Activated CD4-positive, alpha-beta T cell treated with anti-CD3 and anti-CD28 coated beads, Interleukin-2, amount 10 ng/mL, durations not matched to agents 24 days and 14 days (primary cell): ENCODE results near the gene ZNF605. TPM values are rescaled to one million over a fixed set of nuclear protein-coding genes. Genes with fewer than 3 reads are reported as not detected.

Experiments
- DNase-seq: peaks from one replicate; pipeline ENCODE4 v3.0.0; 2022
- H3K27ac Mint-ChIP-seq: one replicate; pipeline ENCODE4 v1.8.0; 2022; ENCODE audit warnings: mild to moderate bottlenecking, mixed read lengths
- H3K27me3 Mint-ChIP-seq: one replicate; pipeline ENCODE4 v1.8.0; 2022; ENCODE audit warnings: mixed read lengths
- H3K36me3 Mint-ChIP-seq: one replicate; pipeline ENCODE4 v1.8.0; 2022; ENCODE audit warnings: low read depth, mild to moderate bottlenecking, mixed read lengths
- H3K4me1 Mint-ChIP-seq: one replicate; pipeline ENCODE4 v1.8.0; 2021; ENCODE audit warnings: mixed read lengths
- H3K4me3 Mint-ChIP-seq: one replicate; pipeline ENCODE4 v1.8.0; 2022; ENCODE audit warnings: mild to moderate bottlenecking, moderate library complexity, mixed read lengths
- H3K9me3 Mint-ChIP-seq: one replicate; pipeline ENCODE4 v1.8.0; 2021; ENCODE audit warnings: mixed read lengths
- intact Hi-C: fragments of 100-400 bp; cut with micrococcal nuclease; formaldehyde crosslinking; loops from one replicate; pipeline ENCODE4 v1.15.1; 2023
- total RNA-seq: library from RNA; stranded (reverse); gene quantifications from 2 replicates; pipeline ENCODE4 v1.2.3, GENCODE V29; 2022

Gene ZNF605
- total RNA-seq, 1 donor from 2014 or later = 7.6 TPM

GRCh38 chr12:132954471-132955048, 1.5 kb downstream of the ZNF605 start:
- peaks cover 32% of the 10 kb centered on the region for H3K36me3 Mint-ChIP-seq
- no peak for DNase-seq
- no peaks in the 10 kb centered on the region for H3K27me3 Mint-ChIP-seq
- peaks cover 19% of the 10 kb centered on the region for H3K4me1 Mint-ChIP-seq
- peak overlapping the region; percentile 98 for H3K4me3 Mint-ChIP-seq
- intact Hi-C loops = loop anchor here (2.0 kb wide), 1 partner anchor 46 kb away; no protein-coding TSS in a partner anchor
- peaks cover 26% of the 10 kb centered on the region for H3K9me3 Mint-ChIP-seq
- H3K27ac Mint-ChIP-seq = peak overlapping the region; percentile 89

DNA sequence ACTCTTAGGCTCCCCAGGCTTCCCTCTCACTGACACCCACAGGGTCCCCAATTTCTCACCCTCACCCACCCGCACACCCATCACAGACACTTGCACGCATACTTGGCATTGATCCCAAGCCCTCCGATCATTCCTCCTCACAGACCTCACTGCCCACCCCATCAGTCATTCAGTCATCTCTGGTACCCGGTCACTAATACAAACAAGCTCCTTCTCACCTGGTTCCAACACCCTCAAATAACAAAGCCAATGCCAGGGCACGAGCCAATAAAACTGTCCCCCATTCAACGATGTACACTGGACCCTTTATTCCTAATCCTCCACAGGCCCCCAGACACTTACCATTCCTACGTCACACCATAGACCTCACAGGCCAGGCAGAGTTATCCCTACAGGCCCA, 2.3 kb downstream of the ZNF605 start:
- H3K4me1 Mint-ChIP-seq = peaks cover 19% of the 10 kb centered on the region
- intact Hi-C loops = loop anchor here (2.0 kb wide), 1 partner anchor 45 kb away; no protein-coding TSS in a partner anchor
- peaks cover 37% of the 10 kb centered on the region for H3K36me3 Mint-ChIP-seq
- no peak overlapping the region for H3K27ac Mint-ChIP-seq
- no peak overlapping the region for H3K4me3 Mint-ChIP-seq
- no peak for DNase-seq
- H3K9me3 Mint-ChIP-seq = peaks cover 30% of the 10 kb centered on the region
- no peaks in the 10 kb centered on the region for H3K27me3 Mint-ChIP-seq

DNA sequence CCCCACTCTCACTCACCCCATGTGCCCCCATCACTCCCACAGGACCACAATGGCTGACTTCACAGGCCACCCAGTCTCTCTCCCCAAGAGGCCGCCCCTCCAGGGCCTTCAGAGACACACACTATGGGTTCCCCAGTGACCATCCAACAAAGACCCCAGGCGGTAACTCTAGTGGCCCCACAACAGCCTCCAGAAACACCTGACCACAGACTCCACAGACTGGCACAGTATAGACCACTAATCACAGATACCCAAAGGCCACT, 3.0 kb downstream of the ZNF605 start:
- Mint-ChIP-seq H3K36me3 (peaks cover 44% of the 10 kb centered on the region), H3K9me3 (peaks cover 33% of the 10 kb centered on the region), H3K4me1 (peaks cover 19% of the 10 kb centered on the region), H3K4me3 (no peak overlapping the region), H3K27me3 (no peaks in the 10 kb centered on the region), H3K27ac (no peak overlapping the region)
- intact Hi-C loops = no loop called here
- no peak for DNase-seq

GRCh38 chr12:132952371-132953162, 3.5 kb downstream of the ZNF605 start:
- intact Hi-C loops = no loop called here
- H3K36me3 Mint-ChIP-seq = peaks cover 47% of the 10 kb centered on the region
- H3K4me3 Mint-ChIP-seq = no peak overlapping the region
- no peak for DNase-seq
- H3K9me3 Mint-ChIP-seq = peaks cover 35% of the 10 kb centered on the region
- H3K27ac Mint-ChIP-seq = no peak overlapping the region
- peaks cover 19% of the 10 kb centered on the region for H3K4me1 Mint-ChIP-seq
- no peaks in the 10 kb centered on the region for H3K27me3 Mint-ChIP-seq

GRCh38 chr12:132951649-132952048, 4.5 kb downstream of the ZNF605 start:
- no peaks in the 10 kb centered on the region for H3K27me3 Mint-ChIP-seq
- H3K36me3 Mint-ChIP-seq = peaks cover 53% of the 10 kb centered on the region
- intact Hi-C loops = no loop called here
- no peak overlapping the region for H3K4me3 Mint-ChIP-seq
- DNase-seq = no peak
- no peak overlapping the region for H3K27ac Mint-ChIP-seq
- H3K4me1 Mint-ChIP-seq = peaks cover 18% of the 10 kb centered on the region
- H3K9me3 Mint-ChIP-seq = peaks cover 33% of the 10 kb centered on the region

DNA sequence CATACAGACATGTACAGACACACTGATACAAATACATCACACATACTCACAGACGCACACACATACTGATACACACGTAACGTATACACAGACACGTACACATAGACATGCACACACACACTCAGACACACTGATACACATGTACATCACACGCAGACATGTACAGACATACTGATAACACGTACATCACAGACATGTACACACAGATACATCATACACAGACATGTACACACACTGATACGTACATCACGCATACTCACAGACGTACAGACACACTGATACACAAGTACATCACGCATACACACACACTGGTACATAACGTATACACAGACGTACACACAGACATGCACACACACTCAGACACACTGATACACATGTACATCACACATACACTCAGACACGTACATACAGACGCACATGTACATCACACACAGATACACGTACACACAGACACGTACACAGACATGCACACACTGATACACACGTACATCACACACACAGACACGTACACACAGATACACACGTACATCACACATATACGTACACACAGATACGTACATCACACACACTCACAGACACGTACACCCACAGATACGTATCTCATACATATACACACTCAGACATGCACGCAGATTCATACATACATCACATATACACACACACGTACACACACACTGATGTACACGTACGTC, 5.1 kb downstream of the ZNF605 start:
- no peak overlapping the region for H3K4me3 Mint-ChIP-seq
- no peak overlapping the region for H3K27ac Mint-ChIP-seq
- H3K36me3 Mint-ChIP-seq = peaks cover 55% of the 10 kb centered on the region
- DNase-seq = no peak
- intact Hi-C loops = no loop called here
- peaks cover 34% of the 10 kb centered on the region for H3K9me3 Mint-ChIP-seq
- H3K4me1 Mint-ChIP-seq = peaks cover 13% of the 10 kb centered on the region
- no peaks in the 10 kb centered on the region for H3K27me3 Mint-ChIP-seq

GRCh38 chr12:132949936-132950837, 5.9 kb downstream of the ZNF605 start:
- H3K36me3 Mint-ChIP-seq = peaks cover 59% of the 10 kb centered on the region
- H3K27me3 Mint-ChIP-seq = no peaks in the 10 kb centered on the region
- peaks cover 39% of the 10 kb centered on the region for H3K9me3 Mint-ChIP-seq
- no peak overlapping the region for H3K4me3 Mint-ChIP-seq
- H3K27ac Mint-ChIP-seq = no peak overlapping the region
- intact Hi-C loops = no loop called here
- DNase-seq = no peak
- peaks cover 8% of the 10 kb centered on the region for H3K4me1 Mint-ChIP-seq

GRCh38 chr12:132948146-132949066, 7.7 kb downstream of the ZNF605 start:
- intact Hi-C loops = no loop called here
- Mint-ChIP-seq H3K4me1 (no peaks in the 10 kb centered on the region), H3K27ac (no peak overlapping the region), H3K27me3 (no peaks in the 10 kb centered on the region), H3K36me3 (peaks cover 65% of the 10 kb centered on the region), H3K4me3 (no peak overlapping the region), H3K9me3 (peaks cover 31% of the 10 kb centered on the region)
- no peak for DNase-seq

GRCh38 chr12:132946246-132946820, 9.8 kb downstream of the ZNF605 start:
- intact Hi-C loops = no loop called here
- H3K27ac Mint-ChIP-seq = no peak overlapping the region
- H3K4me1 Mint-ChIP-seq = no peaks in the 10 kb centered on the region
- H3K9me3 Mint-ChIP-seq = peaks cover 30% of the 10 kb centered on the region
- H3K4me3 Mint-ChIP-seq = no peak overlapping the region
- H3K36me3 Mint-ChIP-seq = peaks cover 76% of the 10 kb centered on the region
- H3K27me3 Mint-ChIP-seq = no peaks in the 10 kb centered on the region
- no peak for DNase-seq

DNA sequence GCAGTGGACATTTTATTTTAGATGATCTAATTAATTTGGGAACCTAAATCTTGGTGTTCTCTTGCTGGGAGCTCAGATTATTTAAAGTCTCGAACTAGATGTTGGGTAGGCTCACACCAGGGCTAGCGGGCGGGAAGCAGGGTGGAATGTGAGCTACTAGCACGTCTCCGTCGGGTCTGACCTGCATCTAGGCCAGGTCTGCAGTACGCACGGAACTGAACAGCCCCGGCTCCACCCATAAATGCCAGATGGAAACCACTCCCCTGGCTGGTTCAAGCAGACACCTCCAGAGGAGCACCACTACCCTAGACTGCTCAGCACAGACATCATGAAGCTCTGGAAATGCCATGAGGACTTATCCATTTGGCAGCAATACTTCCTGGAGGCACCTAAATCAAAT, 10.3 kb downstream of the ZNF605 start:
- DNase-seq = no peak
- intact Hi-C loops = no loop called here
- H3K36me3 Mint-ChIP-seq = peaks cover 81% of the 10 kb centered on the region
- H3K4me1 Mint-ChIP-seq = no peaks in the 10 kb centered on the region
- no peak overlapping the region for H3K4me3 Mint-ChIP-seq
- H3K9me3 Mint-ChIP-seq = peaks cover 34% of the 10 kb centered on the region
- no peaks in the 10 kb centered on the region for H3K27me3 Mint-ChIP-seq
- no peak overlapping the region for H3K27ac Mint-ChIP-seq

- Mint-ChIP-seq H3K27me3 (no peaks in the 10 kb centered on the region), H3K36me3 (peaks cover 73% of the 10 kb centered on the region), H3K4me3 (no peak overlapping the region), H3K9me3 (peaks cover 25% of the 10 kb centered on the region), H3K4me1 (no peaks in the 10 kb centered on the region), H3K27ac (no peak overlapping the region)
- no peak for DNase-seq
- intact Hi-C loops = no loop called here
These were observed 13.5 kb downstream of the ZNF605 start for GRCh38 chr12:132942611-132943010.

DNA sequence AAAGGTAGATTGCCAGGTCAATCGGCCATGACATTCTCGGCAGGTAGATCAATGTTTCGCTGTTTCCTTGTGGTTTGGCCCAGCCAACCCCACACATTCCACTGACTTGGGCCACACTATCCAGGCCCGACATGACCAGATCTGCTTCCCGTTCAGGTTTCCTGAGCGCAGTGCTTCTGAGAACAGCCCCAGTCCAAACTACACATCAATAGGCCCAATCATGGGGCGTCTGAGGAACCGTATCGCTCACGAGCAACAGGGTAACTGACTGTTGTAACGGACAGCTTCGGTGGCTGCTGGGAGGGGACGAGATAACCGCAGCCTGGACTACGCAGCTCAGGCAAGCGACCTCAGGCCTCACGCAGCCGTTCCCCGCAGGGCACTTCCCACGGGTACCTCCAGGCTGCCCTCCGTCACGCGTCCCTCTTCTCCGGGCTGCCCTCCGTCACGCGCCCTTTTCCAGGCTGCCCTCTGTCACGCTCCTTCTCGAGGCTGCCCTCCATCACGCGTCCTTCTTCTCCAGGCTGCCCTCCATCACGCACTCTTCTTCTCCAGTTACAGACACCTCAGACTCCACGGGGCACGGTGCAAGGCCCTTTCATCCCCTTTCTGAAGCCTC, 14.7 kb downstream of the ZNF605 start:
- no peak for DNase-seq
- Mint-ChIP-seq H3K36me3 (peaks cover 68% of the 10 kb centered on the region), H3K4me1 (no peaks in the 10 kb centered on the region), H3K4me3 (no peak overlapping the region), H3K27me3 (no peaks in the 10 kb centered on the region), H3K9me3 (peaks cover 25% of the 10 kb centered on the region), H3K27ac (no peak overlapping the region)
- intact Hi-C loops = no loop called here
